ENCODE data around the gene TAF10.

TAF10 gene

DNA sequence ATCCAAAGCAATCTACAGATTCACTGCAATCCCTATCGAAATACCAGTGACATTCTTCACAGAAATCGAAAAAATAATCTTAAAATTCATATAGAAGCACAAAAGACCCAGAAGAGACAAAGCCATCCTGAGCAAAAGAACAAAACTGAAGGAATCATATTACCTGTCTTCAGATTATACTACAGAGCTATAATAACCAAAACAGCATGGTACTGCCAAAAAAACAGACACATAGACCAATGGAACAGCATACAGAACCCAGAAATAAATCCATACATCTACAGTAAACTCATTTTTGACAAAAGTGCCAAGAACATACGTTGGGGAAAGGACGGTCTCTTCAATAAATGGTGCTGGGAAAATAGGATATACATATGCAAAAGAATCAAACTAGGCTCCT lies 27.5 kb downstream of the TAF10 start:
- Histone ChIP-seq H3K27me3 (ENCODE audit: control insufficient read depth in 2 of 2, insufficient read depth in 2 of 2, low read length in 2 of 2) (no peaks in the 10 kb centered on the region), H3K9me3 (ENCODE audit: control insufficient read depth in 2 of 2, low read length in 2 of 2) (peaks cover 0 to 2% of the 10 kb centered on the region in 2 donors), H3K4me3 (ENCODE audit: low read length in 2 of 2) (no peak overlapping the region), H3K9ac (ENCODE audit: low read depth in 1 of 2, low read length in 2 of 2) (no peak overlapping the region), H3K27ac (ENCODE audit: low read depth in 2 of 2, low read length in 2 of 2) (no peak overlapping the region), H3K36me3 (ENCODE audit: control insufficient read depth in 2 of 2, insufficient read depth in 2 of 2, low read length in 2 of 2) (peaks cover 0 to 3% of the 10 kb centered on the region in 2 donors), H3K4me1 (ENCODE audit: control insufficient read depth in 2 of 2, insufficient read depth in 2 of 2, low read length in 2 of 2) (no peaks in the 10 kb centered on the region)

DNA sequence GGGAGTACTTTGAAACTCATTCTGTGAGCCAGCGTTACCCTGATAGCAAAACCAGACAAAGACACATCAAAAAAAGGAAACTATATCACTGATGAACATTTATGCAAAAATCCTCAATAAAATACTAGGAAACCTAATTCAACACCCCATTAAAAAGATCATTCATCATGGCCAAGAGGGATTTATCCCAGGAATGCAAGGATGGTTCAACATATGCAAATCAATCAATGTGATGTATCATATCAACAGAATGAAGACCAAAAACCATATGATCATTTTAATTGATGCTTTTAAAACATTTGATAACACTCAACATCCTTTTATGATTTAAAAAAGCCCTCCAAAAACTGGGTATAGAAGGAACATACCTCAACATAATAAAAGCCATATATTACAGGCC lies 28.4 kb downstream of the TAF10 start:
- Histone ChIP-seq H3K27me3 (ENCODE audit: control insufficient read depth in 2 of 2, insufficient read depth in 2 of 2, low read length in 2 of 2) (no peaks in the 10 kb centered on the region), H3K4me3 (ENCODE audit: low read length in 2 of 2) (no peak overlapping the region)

DNA sequence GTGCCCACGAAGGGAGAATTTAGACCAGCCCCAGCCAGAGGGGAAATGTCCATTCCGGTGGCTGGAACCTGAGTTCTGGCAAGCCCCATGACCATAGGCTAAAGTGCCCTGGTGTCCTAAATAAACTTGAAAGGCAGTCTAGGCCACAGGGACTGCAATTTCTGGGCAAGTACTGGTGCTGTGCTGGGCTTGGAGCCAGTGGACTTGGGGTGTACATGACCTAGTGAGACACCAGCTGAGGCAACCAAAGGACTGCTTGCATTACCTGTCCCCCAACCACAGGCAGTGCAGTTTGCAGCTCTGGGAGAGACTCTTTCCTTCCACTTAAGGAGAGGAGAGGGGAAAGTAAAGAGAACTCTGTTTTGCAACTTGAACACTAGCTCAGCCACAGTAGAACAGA lies 32.3 kb downstream of the TAF10 start:
- H3K36me3 ChIP-seq (ENCODE audit: control insufficient read depth in 2 of 2, insufficient read depth in 2 of 2, low read length in 2 of 2): no peaks in the 10 kb centered on the region
- peaks cover 0 to 2% of the 10 kb centered on the region in 2 donors for H3K9me3 ChIP-seq (ENCODE audit: control insufficient read depth in 2 of 2, low read length in 2 of 2)
- H3K4me1 ChIP-seq (ENCODE audit: control insufficient read depth in 2 of 2, insufficient read depth in 2 of 2, low read length in 2 of 2): no peaks in the 10 kb centered on the region
- H3K4me3 ChIP-seq (ENCODE audit: low read length in 2 of 2): no peak overlapping the region
- no peak overlapping the region for H3K9ac ChIP-seq (ENCODE audit: low read depth in 1 of 2, low read length in 2 of 2)
- no peaks in the 10 kb centered on the region for H3K27me3 ChIP-seq (ENCODE audit: control insufficient read depth in 2 of 2, insufficient read depth in 2 of 2, low read length in 2 of 2)
- no peak overlapping the region for H3K27ac ChIP-seq (ENCODE audit: low read depth in 2 of 2, low read length in 2 of 2)

More for the DNA sequence above, 28.4 kb downstream of the TAF10 start:
- Histone ChIP-seq H3K27ac (ENCODE audit: low read depth in 2 of 2, low read length in 2 of 2) (no peak overlapping the region), H3K9me3 (ENCODE audit: control insufficient read depth in 2 of 2, low read length in 2 of 2) (peaks cover 0 to 2% of the 10 kb centered on the region in 2 donors), H3K9ac (ENCODE audit: low read depth in 1 of 2, low read length in 2 of 2) (no peak overlapping the region), H3K36me3 (ENCODE audit: control insufficient read depth in 2 of 2, insufficient read depth in 2 of 2, low read length in 2 of 2) (peaks cover 0 to 3% of the 10 kb centered on the region in 2 donors), H3K4me1 (ENCODE audit: control insufficient read depth in 2 of 2, insufficient read depth in 2 of 2, low read length in 2 of 2) (no peaks in the 10 kb centered on the region)

DNA sequence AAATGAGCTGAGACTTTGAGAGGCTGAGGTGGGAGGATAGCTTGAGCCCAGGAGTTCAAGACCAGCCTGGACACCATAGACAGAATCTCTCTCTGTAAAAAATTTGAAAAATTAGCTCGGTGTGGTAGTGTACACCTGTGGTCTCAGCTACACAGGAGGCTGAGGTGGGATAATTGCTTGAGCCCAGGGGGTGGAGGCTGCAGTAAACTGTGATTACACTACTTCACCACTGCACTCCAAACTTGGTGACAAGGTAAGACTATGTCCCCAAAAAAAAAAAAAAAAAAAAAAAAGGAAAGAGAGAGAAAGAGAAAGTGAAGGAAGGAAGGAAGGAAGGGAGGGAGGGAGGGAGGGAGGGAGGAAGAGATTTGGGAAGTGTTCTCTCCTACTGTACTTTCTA lies 33.9 kb downstream of the TAF10 start:
- Histone ChIP-seq H3K9me3 (ENCODE audit: control insufficient read depth in 2 of 2, low read length in 2 of 2) (no peaks in the 10 kb centered on the region), H3K27ac (ENCODE audit: low read depth in 2 of 2, low read length in 2 of 2) (no peak overlapping the region)

DNA sequence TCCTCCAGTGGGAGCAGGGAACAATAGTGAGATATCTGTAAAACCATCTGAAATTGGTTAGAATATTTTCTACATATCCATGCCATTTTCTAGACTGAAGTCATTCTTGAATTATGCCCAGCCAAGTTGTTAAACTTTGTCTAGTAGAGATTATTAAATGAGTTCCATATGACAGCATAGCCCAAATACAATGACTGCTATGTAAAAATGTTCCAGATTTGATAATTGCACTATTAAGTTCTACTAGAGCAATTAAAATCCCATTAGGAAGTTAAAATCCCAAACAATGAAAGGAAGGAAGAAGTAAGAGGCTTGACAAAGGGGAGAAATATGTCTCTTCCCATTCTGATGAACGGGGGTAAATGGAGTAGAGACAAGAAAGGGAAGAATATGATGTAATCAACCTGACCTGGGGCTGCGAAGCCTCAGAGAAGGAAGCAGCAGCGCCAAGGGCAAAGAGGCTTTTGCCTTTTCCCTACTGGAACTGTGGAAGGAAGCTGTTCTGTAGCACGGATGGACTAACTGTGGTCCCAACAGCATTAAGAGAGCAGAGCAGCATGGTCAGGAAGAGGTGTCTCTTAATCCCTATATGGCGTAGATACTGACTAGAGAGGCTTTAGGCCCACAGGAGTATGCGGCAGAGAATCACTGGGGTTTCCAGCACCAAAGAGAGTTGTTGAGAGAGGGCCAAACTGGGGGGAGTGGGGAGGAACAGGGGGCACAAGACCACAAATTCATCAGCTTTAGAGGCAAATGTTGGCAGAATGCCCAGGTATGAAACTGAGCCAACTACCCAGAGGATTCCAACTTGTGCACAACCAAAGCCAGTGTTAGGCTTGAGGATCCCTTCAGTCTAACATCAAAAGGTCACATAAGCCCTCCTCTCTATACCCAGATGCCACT lies 35.3 kb downstream of the TAF10 start:
- Histone ChIP-seq H3K9ac (ENCODE audit: low read depth in 1 of 2, low read length in 2 of 2) (no peak overlapping the region), H3K27me3 (ENCODE audit: control insufficient read depth in 2 of 2, insufficient read depth in 2 of 2, low read length in 2 of 2) (no peaks in the 10 kb centered on the region), H3K9me3 (ENCODE audit: control insufficient read depth in 2 of 2, low read length in 2 of 2) (no peaks in the 10 kb centered on the region), H3K4me1 (ENCODE audit: control insufficient read depth in 2 of 2, insufficient read depth in 2 of 2, low read length in 2 of 2) (no peaks in the 10 kb centered on the region), H3K36me3 (ENCODE audit: control insufficient read depth in 2 of 2, insufficient read depth in 2 of 2, low read length in 2 of 2) (no peaks in the 10 kb centered on the region), H3K27ac (ENCODE audit: low read depth in 2 of 2, low read length in 2 of 2) (peak overlapping the region in 1 of 2 donors; percentile 1), H3K4me3 (ENCODE audit: low read length in 2 of 2) (no peak overlapping the region)

More for the DNA sequence above, 33.9 kb downstream of the TAF10 start:
- Histone ChIP-seq H3K27me3 (ENCODE audit: control insufficient read depth in 2 of 2, insufficient read depth in 2 of 2, low read length in 2 of 2) (no peaks in the 10 kb centered on the region), H3K36me3 (ENCODE audit: control insufficient read depth in 2 of 2, insufficient read depth in 2 of 2, low read length in 2 of 2) (no peaks in the 10 kb centered on the region), H3K9ac (ENCODE audit: low read depth in 1 of 2, low read length in 2 of 2) (no peak overlapping the region), H3K4me3 (ENCODE audit: low read length in 2 of 2) (no peak overlapping the region), H3K4me1 (ENCODE audit: control insufficient read depth in 2 of 2, insufficient read depth in 2 of 2, low read length in 2 of 2) (no peaks in the 10 kb centered on the region)

DNA sequence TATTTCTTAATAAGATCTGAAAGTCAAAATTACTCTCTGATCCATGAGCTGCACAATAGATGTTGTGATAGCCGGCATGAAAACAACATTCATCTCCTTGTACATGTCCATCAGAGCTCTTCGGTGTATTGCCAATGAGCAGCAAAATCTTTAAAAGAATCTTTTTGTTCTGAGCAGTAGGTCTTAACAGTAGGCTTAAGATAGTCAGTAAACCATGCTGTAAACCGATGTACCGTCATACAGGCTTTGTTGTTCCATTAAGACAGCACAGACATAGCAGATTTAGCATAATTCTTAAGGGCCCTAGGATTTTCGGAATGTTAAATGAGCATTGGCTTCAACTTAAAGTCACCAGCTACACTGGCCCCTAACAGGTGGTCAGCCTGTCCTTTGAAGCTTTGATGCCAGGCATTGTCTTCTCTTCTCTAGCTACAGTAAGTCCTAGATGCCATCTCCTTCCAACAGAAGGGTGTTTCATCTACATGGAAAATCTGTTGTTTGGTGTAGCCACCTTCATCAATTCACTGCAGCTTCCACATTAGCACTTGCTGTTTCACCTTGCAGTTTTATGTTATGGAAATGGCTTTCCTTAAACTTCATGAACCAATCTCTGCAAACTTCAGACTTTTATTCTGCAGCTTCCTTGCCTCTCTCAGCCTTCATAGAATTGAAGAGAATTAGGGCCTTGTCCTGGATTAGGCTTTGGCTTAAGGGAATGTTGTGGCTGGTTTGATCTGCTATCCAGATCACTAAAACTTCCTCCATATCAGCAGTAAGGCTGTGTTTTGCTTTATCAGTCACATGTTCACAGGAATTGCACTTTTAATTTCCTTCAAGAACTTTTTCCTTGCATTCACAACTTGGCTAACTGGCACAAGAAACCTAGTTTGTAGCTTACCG lies 37.0 kb downstream of the TAF10 start:
- no peak overlapping the region for H3K9ac ChIP-seq (ENCODE audit: low read depth in 1 of 2, low read length in 2 of 2)
- no peaks in the 10 kb centered on the region for H3K4me1 ChIP-seq (ENCODE audit: control insufficient read depth in 2 of 2, insufficient read depth in 2 of 2, low read length in 2 of 2)
- H3K36me3 ChIP-seq (ENCODE audit: control insufficient read depth in 2 of 2, insufficient read depth in 2 of 2, low read length in 2 of 2): no peaks in the 10 kb centered on the region
- no peak overlapping the region for H3K4me3 ChIP-seq (ENCODE audit: low read length in 2 of 2)
- no peak overlapping the region for H3K27ac ChIP-seq (ENCODE audit: low read depth in 2 of 2, low read length in 2 of 2)
- no peaks in the 10 kb centered on the region for H3K27me3 ChIP-seq (ENCODE audit: control insufficient read depth in 2 of 2, insufficient read depth in 2 of 2, low read length in 2 of 2)
- H3K9me3 ChIP-seq (ENCODE audit: control insufficient read depth in 2 of 2, low read length in 2 of 2): no peaks in the 10 kb centered on the region

DNA sequence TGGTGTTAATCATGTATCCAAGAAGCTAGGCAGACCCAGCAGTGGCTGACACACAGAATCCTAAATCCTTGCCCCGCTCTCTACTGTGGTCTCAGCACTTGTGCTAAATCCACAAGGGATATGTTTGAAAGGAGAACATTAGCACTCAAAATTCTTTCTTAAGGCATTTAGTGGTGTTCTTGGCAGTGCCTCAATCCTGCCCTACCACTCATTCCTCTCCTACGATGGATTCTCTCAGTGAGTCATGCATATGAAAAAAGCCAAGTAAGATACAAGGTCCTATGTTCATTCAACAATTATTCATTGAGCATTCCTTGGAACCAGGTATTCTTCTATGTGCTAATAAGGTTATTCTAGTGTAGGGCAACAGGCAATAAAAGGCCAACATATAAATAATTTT lies 39.8 kb downstream of the TAF10 start:
- Histone ChIP-seq H3K4me3 (ENCODE audit: low read length in 2 of 2) (no peak overlapping the region), H3K9ac (ENCODE audit: low read depth in 1 of 2, low read length in 2 of 2) (no peak overlapping the region)

DNA sequence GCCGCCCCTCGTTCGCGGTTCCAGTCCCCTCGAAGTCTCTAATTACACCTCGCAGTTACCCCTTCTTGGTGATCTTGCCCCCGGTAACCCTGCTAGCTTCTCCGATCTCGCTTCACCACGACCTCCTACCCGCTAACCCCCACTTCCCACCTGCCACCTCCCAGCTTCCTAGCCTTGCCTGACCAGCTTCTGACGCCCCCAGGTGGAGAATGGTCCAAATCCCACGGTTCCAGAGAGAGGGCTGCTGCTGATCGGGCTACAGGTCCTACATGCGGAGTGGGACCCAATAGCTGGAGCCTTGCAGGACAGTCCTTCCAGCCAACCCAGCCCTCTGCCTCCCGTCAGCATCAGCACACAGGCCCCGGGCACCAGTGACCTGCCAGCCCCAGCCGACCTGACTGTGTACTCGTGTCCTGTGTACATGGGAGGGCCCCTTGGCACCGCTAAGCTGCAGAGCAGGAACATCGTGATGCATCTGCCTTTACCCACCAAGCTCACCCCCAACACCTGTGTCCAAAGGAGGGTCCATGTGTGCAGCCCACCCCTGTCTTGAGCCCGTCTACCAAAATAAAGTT lies 40.5 kb downstream of the TAF10 start:
- Histone ChIP-seq H3K9ac (ENCODE audit: low read depth in 1 of 2, low read length in 2 of 2) (no peak overlapping the region), H3K27me3 (ENCODE audit: control insufficient read depth in 2 of 2, insufficient read depth in 2 of 2, low read length in 2 of 2) (no peaks in the 10 kb centered on the region), H3K4me1 (ENCODE audit: control insufficient read depth in 2 of 2, insufficient read depth in 2 of 2, low read length in 2 of 2) (no peaks in the 10 kb centered on the region), H3K9me3 (ENCODE audit: control insufficient read depth in 2 of 2, low read length in 2 of 2) (no peaks in the 10 kb centered on the region), H3K4me3 (ENCODE audit: low read length in 2 of 2) (no peak overlapping the region), H3K27ac (ENCODE audit: low read depth in 2 of 2, low read length in 2 of 2) (no peak overlapping the region), H3K36me3 (ENCODE audit: control insufficient read depth in 2 of 2, insufficient read depth in 2 of 2, low read length in 2 of 2) (no peaks in the 10 kb centered on the region)

More for the DNA sequence above, 39.8 kb downstream of the TAF10 start:
- Histone ChIP-seq H3K9me3 (ENCODE audit: control insufficient read depth in 2 of 2, low read length in 2 of 2) (no peaks in the 10 kb centered on the region), H3K27me3 (ENCODE audit: control insufficient read depth in 2 of 2, insufficient read depth in 2 of 2, low read length in 2 of 2) (no peaks in the 10 kb centered on the region), H3K4me1 (ENCODE audit: control insufficient read depth in 2 of 2, insufficient read depth in 2 of 2, low read length in 2 of 2) (no peaks in the 10 kb centered on the region), H3K27ac (ENCODE audit: low read depth in 2 of 2, low read length in 2 of 2) (no peak overlapping the region), H3K36me3 (ENCODE audit: control insufficient read depth in 2 of 2, insufficient read depth in 2 of 2, low read length in 2 of 2) (no peaks in the 10 kb centered on the region)

DNA sequence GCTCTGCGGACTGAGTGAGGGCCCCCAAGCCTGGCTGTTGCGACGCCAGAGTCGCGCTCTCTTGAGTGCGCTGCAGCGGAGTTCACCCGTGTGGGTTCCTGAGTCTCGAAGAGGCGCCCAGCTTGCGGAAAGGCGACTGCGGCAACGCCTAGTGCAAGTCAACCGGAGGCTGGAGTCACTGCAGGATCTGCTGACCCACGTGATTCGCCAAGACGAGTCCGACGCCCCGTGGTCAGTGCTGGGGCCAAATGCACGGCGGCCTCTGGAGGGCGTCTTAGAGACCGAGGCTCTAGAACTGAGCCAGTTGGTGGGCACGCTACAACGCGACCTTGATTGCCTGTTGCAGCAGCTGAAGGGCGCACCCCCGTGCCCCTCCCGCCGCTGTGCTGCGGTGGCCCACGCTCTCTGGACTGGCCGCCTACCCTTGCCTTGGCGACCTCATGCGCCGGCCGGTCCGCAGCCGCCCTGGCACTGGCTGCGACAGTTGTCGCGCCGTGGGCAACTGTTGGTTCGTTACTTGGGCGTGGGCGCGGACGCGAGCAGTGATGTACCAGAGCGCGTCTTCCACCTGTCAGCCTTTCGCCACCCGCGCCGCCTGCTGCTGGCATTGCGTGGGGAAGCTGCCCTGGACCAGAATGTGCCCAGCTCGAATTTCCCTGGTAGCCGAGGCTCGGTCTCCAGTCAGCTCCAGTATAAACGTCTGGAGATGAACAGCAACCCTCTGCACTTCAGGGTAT lies 41.2 kb downstream of the TAF10 start:
- Histone ChIP-seq H3K4me1 (ENCODE audit: control insufficient read depth in 2 of 2, insufficient read depth in 2 of 2, low read length in 2 of 2) (no peaks in the 10 kb centered on the region), H3K27ac (ENCODE audit: low read depth in 2 of 2, low read length in 2 of 2) (no peak overlapping the region), H3K36me3 (ENCODE audit: control insufficient read depth in 2 of 2, insufficient read depth in 2 of 2, low read length in 2 of 2) (no peaks in the 10 kb centered on the region), H3K4me3 (ENCODE audit: low read length in 2 of 2) (no peak overlapping the region), H3K27me3 (ENCODE audit: control insufficient read depth in 2 of 2, insufficient read depth in 2 of 2, low read length in 2 of 2) (no peaks in the 10 kb centered on the region), H3K9me3 (ENCODE audit: control insufficient read depth in 2 of 2, low read length in 2 of 2) (no peaks in the 10 kb centered on the region), H3K9ac (ENCODE audit: low read depth in 1 of 2, low read length in 2 of 2) (no peak overlapping the region)
